CD14-positive monocyte (primary cell): ENCODE data around the gene ELMO2. TPM values are rescaled to one million over a fixed set of nuclear protein-coding genes. Genes with fewer than 3 reads are reported as not detected.
A peak's percentile ranks its signal among the peaks of the same experiment; 100 is the strongest.

Experiments used
- DNase-seq, 3 donors: peaks; one replicate each; pipeline ENCODE4 v3.0.0-alpha.2; 2011 to 2022
- H2AFZ ChIP-seq: 2 replicates; pipeline ENCODE4 v1.6.0; 2012; ENCODE audit warnings: mild to moderate bottlenecking, low read depth, low read length, inconsistent platforms; ENCODE audit not compliant: insufficient read depth, poor library complexity, severe bottlenecking
- H3K27ac ChIP-seq, 2 donors: 1 replicate in 1 of 2; 2 replicates in 1 of 2; pipeline ENCODE4 v1.5.1; 2012 to 2013; ENCODE audit warnings: low read length in 2 of 2, control low read depth in 1 of 2, inconsistent platforms in 1 of 2, low read depth in 1 of 2, mild to moderate bottlenecking in 1 of 2
- H3K27me3 ChIP-seq, 2 donors: one replicate each; pipeline versions ENCODE4 v1.6.0 to v1.6.1; 2011 to 2013; ENCODE audit warnings: low read length in 2 of 2; ENCODE audit not compliant: control insufficient read depth in 2 of 2, insufficient read depth in 2 of 2
- H3K36me3 ChIP-seq, 2 donors: replicated peaks in 1 of 2; 1 replicate in 1 of 2; 2 replicates in 1 of 2; pipeline versions ENCODE4 v1.5.1 to v1.6.1; 2012 to 2013; ENCODE audit warnings: low read length in 2 of 2, control low read depth in 1 of 2, inconsistent platforms in 1 of 2, mild to moderate bottlenecking in 1 of 2; ENCODE audit not compliant: insufficient read depth in 2 of 2, control insufficient read depth in 1 of 2
- H3K4me1 ChIP-seq, 2 donors: 1 replicate in 1 of 2; 2 replicates in 1 of 2; pipeline versions ENCODE4 v1.5.1 to v1.6.1; 2012 to 2013; ENCODE audit warnings: low read length in 2 of 2, control low read depth in 1 of 2, inconsistent platforms in 1 of 2, mild to moderate bottlenecking in 1 of 2, moderate library complexity in 1 of 2; ENCODE audit not compliant: insufficient read depth in 2 of 2, control insufficient read depth in 1 of 2
- H3K4me2 ChIP-seq: replicated peaks from 2 replicates; pipeline ENCODE3; 2012; ENCODE audit warnings: low read length, moderate library complexity, mild to moderate bottlenecking; ENCODE audit not compliant: poor library complexity, severe bottlenecking; ENCODE audit errors: extremely low read depth
- H3K4me3 ChIP-seq, 3 experiments: fragments of 200-600 bp in 1 of 3; sonication (generic) in 1 of 3; replicated peaks in 1 of 3; 1 replicate in 2 of 3; 2 replicates in 1 of 3; pipeline ENCODE4 v1.5.1; 2011 to 2013; ENCODE audit warnings: low read length in 3 of 3, mild to moderate bottlenecking in 3 of 3, control low read depth in 2 of 3, low read depth in 2 of 3, inconsistent platforms in 1 of 3, moderate library complexity in 1 of 3
- H3K79me2 ChIP-seq: 2 replicates; pipeline ENCODE4 v1.6.0; 2012; ENCODE audit warnings: mild to moderate bottlenecking, control low read depth, inconsistent platforms, low read length, moderate library complexity; ENCODE audit not compliant: insufficient read depth
- H3K9ac ChIP-seq: 2 replicates; pipeline ENCODE4 v1.6.0; 2017; ENCODE audit warnings: low read length, mild to moderate bottlenecking; ENCODE audit not compliant: insufficient read depth, poor library complexity, severe bottlenecking
- H3K9me3 ChIP-seq, 2 donors: replicated peaks in 1 of 2; 1 replicate in 1 of 2; 2 replicates in 1 of 2; pipeline versions ENCODE4 v1.5.1 to v1.6.1; 2012 to 2013; ENCODE audit warnings: low read length in 2 of 2, control low read depth in 1 of 2; ENCODE audit not compliant: control insufficient read depth in 1 of 2, insufficient read depth in 1 of 2
- H4K20me1 ChIP-seq: 2 replicates; pipeline ENCODE4 v1.6.0; 2012; ENCODE audit warnings: mild to moderate bottlenecking, low read length, control low read depth, moderate library complexity; ENCODE audit not compliant: insufficient read depth
- H3K27ac Mint-ChIP-seq, 7 donors: one replicate each; pipeline ENCODE4 v1.8.0; 2020; ENCODE audit warnings: mild to moderate bottlenecking in 7 of 7, mixed read lengths in 7 of 7, moderate library complexity in 6 of 7, inconsistent platforms in 2 of 7
- H3K27me3 Mint-ChIP-seq, 3 donors: one replicate each; pipeline ENCODE4 v1.8.0; 2021 to 2022; ENCODE audit warnings: low read depth in 3 of 3, mild to moderate bottlenecking in 3 of 3, mixed read lengths in 3 of 3, moderate library complexity in 3 of 3, inconsistent platforms in 1 of 3
- H3K36me3 Mint-ChIP-seq, 2 donors: one replicate each; pipeline ENCODE4 v1.8.0; 2020; ENCODE audit warnings: mixed read lengths in 2 of 2, inconsistent platforms in 1 of 2, mild to moderate bottlenecking in 1 of 2
- H3K4me1 Mint-ChIP-seq: one replicate; pipeline ENCODE4 v1.8.0; 2020; ENCODE audit warnings: mild to moderate bottlenecking, mixed read lengths
- H3K4me3 Mint-ChIP-seq, 2 donors: one replicate each; pipeline ENCODE4 v1.8.0; 2020; ENCODE audit warnings: mild to moderate bottlenecking in 2 of 2, mixed read lengths in 2 of 2, moderate library complexity in 1 of 2
- H3K9me3 Mint-ChIP-seq, 7 donors: one replicate each; pipeline ENCODE4 v1.8.0; 2020 to 2022; ENCODE audit warnings: mixed read lengths in 7 of 7, mild to moderate bottlenecking in 6 of 7, moderate library complexity in 6 of 7, inconsistent platforms in 2 of 7
- CTCF ChIP-seq: fragments of 200-600 bp; IDR thresholded peaks from one replicate; pipeline ENCODE4 v1.8.0; 2022; ENCODE audit warnings: antibody characterized with exemption, mild to moderate bottlenecking
- WGBS: methylation state at CpG from one replicate; pipeline ENCODE4 v1.1.5; 2013; ENCODE audit warnings: missing lambda C conversion rate; ENCODE audit not compliant: insufficient coverage; 5-methylcytosine and 5-hydroxymethylcytosine counted together
- intact Hi-C, 2 donors: fragments of 100-400 bp; cut with micrococcal nuclease; formaldehyde crosslinking; loops; one replicate each; pipeline versions ENCODE4 v1.15.0 to v1.15.1; 2023
- polyA plus RNA-seq, 3 donors: library from polyadenylated mRNA; depleted of rRNA in 1 of 3; unstranded in 2 of 3; stranded (reverse) in 1 of 3; fragments of 300-500 nt in 2 of 3; fragments of >200 nt in 1 of 3; fragmentation: Illumina TruSeq in 2 of 3; gene quantifications; 1 replicate in 2 of 3; 2 replicates in 1 of 3; pipeline ENCODE4 v1.2.3, GENCODE V29; 2012 to 2021

The ELMO2 gene
- polyA plus RNA-seq, 3 donors, result 35.3 to 53.1 (median 42.3) TPM

- H2AFZ ChIP-seq, result no peak overlapping the region
- no peak overlapping the region for H3K9ac ChIP-seq
- no peak for TF ChIP-seq CTCF
- intact Hi-C loops, result loop anchor here in 1 of 2 donors (5.0 kb wide), 1 partner anchor 212 kb away; no protein-coding TSS in a partner anchor
- H3K4me2 ChIP-seq, result no peak overlapping the region
- peaks cover 3 to 28% of the 10 kb centered on the region in 2 donors for H3K36me3 ChIP-seq
- peaks cover 14% of the 10 kb centered on the region for H4K20me1 ChIP-seq
- peaks cover 8 to 12% of the 10 kb centered on the region in 2 donors for H3K4me1 ChIP-seq
- H3K27ac ChIP-seq, result no peak overlapping the region
- no peak for DNase-seq
- H3K4me1 Mint-ChIP-seq, result peaks cover 15% of the 10 kb centered on the region
- no peaks in the 10 kb centered on the region for H3K79me2 ChIP-seq
- WGBS, result 70% methylated on average over 8 of the region's 8 CpGs
- no peak overlapping the region for H3K27ac Mint-ChIP-seq
- H3K27me3 ChIP-seq, result peaks cover 8 to 33% of the 10 kb centered on the region in 2 donors
- peaks cover 33 to 39% (median 36%) of the 10 kb centered on the region in 3 donors for H3K27me3 Mint-ChIP-seq
- no peak overlapping the region for H3K4me3 ChIP-seq
- no peaks in the 10 kb centered on the region for H3K9me3 Mint-ChIP-seq
- H3K36me3 Mint-ChIP-seq, result peaks cover 21 to 26% of the 10 kb centered on the region in 2 donors
- H3K9me3 ChIP-seq, result no peaks in the 10 kb centered on the region
- H3K4me3 Mint-ChIP-seq, result peak overlapping the region in 1 of 2 donors; percentile 14
Measured at GRCh38 chr20:46344488-46345162, 61.8 kb downstream of the ELMO2 start.

GRCh38 chr20:46343975-46344357 lies 62.4 kb downstream of the ELMO2 start:
- Histone ChIP-seq H4K20me1 (peaks cover 7% of the 10 kb centered on the region), H3K36me3 (peaks cover 2 to 21% of the 10 kb centered on the region in 2 donors), H3K4me2 (no peak overlapping the region), H3K9me3 (no peaks in the 10 kb centered on the region), H3K9ac (no peak overlapping the region), H3K27ac (no peak overlapping the region), H2AFZ (no peak overlapping the region), H3K4me1 (peaks cover 8 to 12% of the 10 kb centered on the region in 2 donors), H3K79me2 (no peaks in the 10 kb centered on the region), H3K27me3 (peaks cover 8 to 33% of the 10 kb centered on the region in 2 donors), H3K4me3 (no peak overlapping the region)
- 50% methylated on average over 1 of the region's 2 CpGs for WGBS
- H3K4me1 Mint-ChIP-seq, result peaks cover 15% of the 10 kb centered on the region
- peaks cover 18 to 22% of the 10 kb centered on the region in 2 donors for H3K36me3 Mint-ChIP-seq
- H3K4me3 Mint-ChIP-seq, result no peak overlapping the region
- H3K9me3 Mint-ChIP-seq, result no peaks in the 10 kb centered on the region
- peaks cover 33 to 44% (median 36%) of the 10 kb centered on the region in 3 donors for H3K27me3 Mint-ChIP-seq
- DNase-seq, result no peak
- no peak overlapping the region for H3K27ac Mint-ChIP-seq
- intact Hi-C loops, result no loop called here
- TF ChIP-seq CTCF, result no peak
